ENCODE results near the gene VTI1A. TPM values are rescaled to one million over a fixed set of nuclear protein-coding genes. Genes with fewer than 3 reads are reported as not detected.

VTI1A gene
- total and polyA plus RNA-seq, 9 of the 15 experiments (the other 6 are each of a cell fraction or from before 2014, with no cell fraction given), result 9.3 to 21.4 (median 16.0) TPM

DNA sequence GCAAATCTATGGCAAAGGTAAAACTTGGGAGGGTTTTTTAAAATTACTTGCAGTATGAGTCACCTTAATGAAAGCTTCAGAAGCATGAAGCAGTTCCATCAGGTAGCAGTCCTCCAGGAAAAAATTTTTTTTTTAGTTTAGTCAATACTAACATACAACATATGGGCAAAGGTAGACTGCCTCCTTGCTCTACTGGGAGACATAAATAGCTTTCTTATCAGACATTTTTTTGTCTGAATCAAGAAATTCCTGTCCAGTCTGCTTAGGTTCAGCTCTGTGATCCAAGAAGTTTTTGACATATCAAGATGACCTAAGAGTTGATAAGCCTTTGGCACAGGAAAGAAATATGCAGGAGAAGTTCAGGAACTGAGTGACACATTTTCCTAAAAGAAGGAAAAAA is 331.6 kb downstream of the VTI1A start (continued):
- TF ChIP-seq THRAP3 (IDR thresholded peaks at IDR 0.05; ENCODE audit: borderline replicate concordance), result no peak
- no peak for TF ChIP-seq ZEB2 (IDR thresholded peaks at IDR 0.05)
- TF ChIP-seq, protein P1, sequence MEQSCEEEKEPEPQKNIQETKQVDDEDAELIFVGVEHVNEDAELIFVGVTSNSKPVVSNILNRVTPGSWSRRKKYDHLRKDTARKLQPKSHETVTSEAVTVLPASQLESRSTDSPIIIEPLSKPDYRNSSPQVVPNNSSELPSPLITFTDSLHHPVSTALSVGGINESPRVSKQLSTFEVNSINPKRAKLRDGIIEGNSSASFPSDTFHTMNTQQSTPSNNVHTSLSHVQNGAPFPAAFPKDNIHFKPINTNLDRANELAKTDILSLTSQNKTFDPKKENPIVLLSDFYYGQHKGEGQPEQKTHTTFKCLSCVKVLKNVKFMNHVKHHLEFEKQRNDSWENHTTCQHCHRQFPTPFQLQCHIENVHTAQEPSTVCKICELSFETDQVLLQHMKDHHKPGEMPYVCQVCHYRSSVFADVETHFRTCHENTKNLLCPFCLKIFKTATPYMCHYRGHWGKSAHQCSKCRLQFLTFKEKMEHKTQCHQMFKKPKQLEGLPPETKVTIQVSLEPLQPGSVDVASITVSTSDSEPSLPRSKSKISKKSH (CRISPR knock-in tag; IDR thresholded peaks at IDR 0.05), result no peak

DNA sequence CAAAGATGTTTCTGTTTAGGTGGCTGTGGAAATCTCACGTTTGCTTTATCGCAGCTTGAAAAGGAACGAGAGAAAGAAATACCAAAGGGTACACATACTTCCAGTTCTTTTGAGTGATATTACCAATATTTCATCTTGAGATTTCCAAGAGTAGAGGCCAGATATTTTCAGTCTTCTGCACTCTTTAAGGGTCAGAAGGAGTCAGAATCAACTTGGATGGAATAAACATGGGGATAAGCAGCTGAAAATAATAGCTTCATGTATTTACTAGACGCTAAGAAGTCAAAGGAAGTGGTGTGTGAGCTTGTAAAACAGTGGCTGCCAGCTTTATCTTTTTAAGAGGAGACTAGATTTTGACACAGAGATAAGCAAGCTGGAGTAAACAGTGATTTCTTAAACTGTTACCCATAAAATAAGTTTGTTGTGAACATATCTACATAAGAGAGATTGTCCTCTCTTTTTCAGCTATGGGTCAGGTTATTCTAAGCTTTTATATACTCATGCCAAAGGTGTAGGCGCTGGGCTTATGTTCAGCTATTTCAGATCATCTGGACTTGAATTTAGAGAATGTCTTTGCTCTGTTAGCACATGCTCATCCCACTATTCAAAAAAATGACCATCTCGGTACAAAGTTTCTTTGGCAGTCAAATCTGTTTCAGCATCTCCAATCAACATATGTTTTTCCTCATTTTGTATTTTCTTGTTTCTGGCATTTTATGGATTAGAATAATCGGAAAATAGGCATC is 332.2 kb downstream of the VTI1A start:
- Histone ChIP-seq H3K79me2 (ENCODE audit: control insufficient read depth, insufficient read depth, low read length) (no peaks in the 10 kb centered on the region), H3K4me3 (no peak overlapping the region), H3K27me3 (ENCODE audit: control insufficient read depth in 2 of 2, insufficient read depth in 2 of 2, low read length in 2 of 2) (no peaks in the 10 kb centered on the region), H3K9me3 (replicated peaks; ENCODE audit: control insufficient read depth, insufficient read depth, low read depth, low read length) (no peaks in the 10 kb centered on the region), H3K4me1 (replicated peaks in 1 of 2; ENCODE audit: control insufficient read depth in 2 of 2, insufficient read depth in 2 of 2, low read length in 2 of 2) (no peaks in the 10 kb centered on the region), H2AFZ (ENCODE audit: low read depth, low read length) (no peak overlapping the region), H3K9ac (ENCODE audit: insufficient read depth in 1 of 2, low read depth in 2 of 2, low read length in 2 of 2) (no peak overlapping the region), H3K36me3 (ENCODE audit: control insufficient read depth, insufficient read depth, low read length) (no peaks in the 10 kb centered on the region), H4K20me1 (replicated peaks; ENCODE audit: control insufficient read depth, insufficient read depth, low read length) (no peaks in the 10 kb centered on the region), H3K9me1 (ENCODE audit: control insufficient read depth, insufficient read depth, low read length) (no peaks in the 10 kb centered on the region), H3K27ac (ENCODE audit: extremely low read depth, low read depth, low read length) (no peak overlapping the region), H3K4me2 (ENCODE audit: insufficient read depth, low read length) (no peak overlapping the region)
- no peak for DNase-seq (ENCODE audit: extremely low read depth in 1 of 4, low spot score in 3 of 4)
- POLR2A ChIA-PET, result no interaction called here
- no TSS peak for BruUV-seq (replicated peaks)
- CTCF ChIA-PET (ENCODE audit: low intra/inter-chr PET ratio), result no interaction called here
- no peak for ATAC-seq
- 49% methylated on average over 7 of the region's 7 CpGs for WGBS (ENCODE audit: insufficient coverage, low coverage, missing lambda C conversion rate)
- no peak for TF ChIP-seq ZNF445 (CRISPR knock-in tag; IDR thresholded peaks at IDR 0.05; ENCODE audit: low read depth)
- TF ChIP-seq ZNF830 (CRISPR knock-in tag; IDR thresholded peaks at IDR 0.05), result no peak
- no peak for TF ChIP-seq RBM15 (IDR thresholded peaks at IDR 0.05; ENCODE audit: insufficient read depth, low read length)
- no peak for TF ChIP-seq EWSR1 (IDR thresholded peaks at IDR 0.05; ENCODE audit: borderline replicate concordance, low read depth, partially characterized antibody)
- TF ChIP-seq FOXK1 (CRISPR knock-in tag; IDR thresholded peaks at IDR 0.05; ENCODE audit: borderline replicate concordance), result no peak
- no peak for TF ChIP-seq RBBP5 (IDR thresholded peaks at IDR 0.05; ENCODE audit: borderline replicate concordance, insufficient read depth, low read length, poor library complexity, severe bottlenecking)
- TF ChIP-seq ZNF766 (CRISPR knock-in tag; conservative IDR thresholded peaks at IDR 0.05), result no peak
- in situ Hi-C loops (cut with MboI) (no loop called here), intact Hi-C loops (cut with micrococcal nuclease) (no loop called here)
- FAIRE-seq, result no peak

Measured in K562 (cell line).